DMS53 treated with DMSO at 0.1 percent for 48 hours (cell line): ENCODE measurements around the gene SIRPA.

Experiments
- DNase-seq: peaks from one replicate; lab custom pipeline; 2025; ENCODE audit not compliant: unreplicated experiment; lab: John Stamatoyannopoulos, UW

The SIRPA gene

DNA sequence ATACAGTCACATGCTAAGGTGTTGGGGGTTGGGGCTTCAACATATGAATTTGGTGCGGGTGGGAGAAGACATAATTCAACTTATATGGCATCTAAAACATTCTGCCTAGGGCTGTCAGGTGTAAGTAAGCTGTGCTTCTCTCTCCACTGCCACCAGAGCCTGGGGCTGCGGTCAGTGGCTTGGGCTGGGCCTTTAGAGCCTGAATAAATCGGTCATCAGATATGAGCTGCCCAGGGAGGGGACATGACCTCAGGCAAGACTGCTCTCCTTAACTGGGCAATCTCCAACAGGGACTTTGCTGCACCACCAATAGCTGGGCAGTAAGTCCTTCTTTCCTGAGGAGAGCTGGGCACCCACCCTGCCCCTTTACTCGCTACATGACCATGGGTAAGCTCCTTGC is 24.9 kb upstream of the SIRPA start:
- DNase-seq, result no peak

DNA sequence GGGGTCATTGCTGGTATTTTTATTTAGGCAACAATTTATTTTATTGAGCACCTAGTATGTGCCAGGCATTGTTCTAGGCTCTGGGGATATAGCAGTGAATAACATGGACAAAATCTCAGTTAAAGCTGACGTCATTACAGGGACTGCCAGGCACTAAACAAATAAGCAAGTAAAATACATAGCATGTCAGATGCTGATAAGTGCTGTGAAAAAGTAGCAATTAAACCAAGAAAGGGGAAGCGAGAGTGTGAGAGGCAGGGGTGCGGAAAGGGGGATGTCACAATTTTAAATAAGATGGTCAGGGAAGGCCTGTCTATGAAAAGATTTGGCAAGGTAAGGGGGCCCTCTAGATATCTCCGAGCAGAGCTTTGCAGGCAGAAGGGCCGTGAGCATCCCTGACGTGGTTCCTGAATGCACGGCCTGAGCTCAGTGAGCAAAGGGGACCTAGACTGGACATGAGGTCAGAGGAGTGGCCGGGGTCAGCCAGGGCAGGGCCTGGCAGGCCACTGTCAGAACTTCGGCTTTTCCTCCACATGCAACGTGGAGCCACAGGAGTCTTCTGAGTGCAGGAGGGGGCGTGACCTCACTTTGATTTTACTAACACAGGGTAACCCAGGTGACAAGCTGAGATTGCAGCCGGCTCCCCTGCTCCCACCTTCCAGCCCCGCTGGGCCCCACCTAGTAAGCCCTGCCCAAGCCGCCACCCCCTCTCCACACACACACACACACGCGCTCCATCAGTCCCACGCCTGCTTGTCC is 24.2 kb upstream of the SIRPA start:
- no peak for DNase-seq

DNA sequence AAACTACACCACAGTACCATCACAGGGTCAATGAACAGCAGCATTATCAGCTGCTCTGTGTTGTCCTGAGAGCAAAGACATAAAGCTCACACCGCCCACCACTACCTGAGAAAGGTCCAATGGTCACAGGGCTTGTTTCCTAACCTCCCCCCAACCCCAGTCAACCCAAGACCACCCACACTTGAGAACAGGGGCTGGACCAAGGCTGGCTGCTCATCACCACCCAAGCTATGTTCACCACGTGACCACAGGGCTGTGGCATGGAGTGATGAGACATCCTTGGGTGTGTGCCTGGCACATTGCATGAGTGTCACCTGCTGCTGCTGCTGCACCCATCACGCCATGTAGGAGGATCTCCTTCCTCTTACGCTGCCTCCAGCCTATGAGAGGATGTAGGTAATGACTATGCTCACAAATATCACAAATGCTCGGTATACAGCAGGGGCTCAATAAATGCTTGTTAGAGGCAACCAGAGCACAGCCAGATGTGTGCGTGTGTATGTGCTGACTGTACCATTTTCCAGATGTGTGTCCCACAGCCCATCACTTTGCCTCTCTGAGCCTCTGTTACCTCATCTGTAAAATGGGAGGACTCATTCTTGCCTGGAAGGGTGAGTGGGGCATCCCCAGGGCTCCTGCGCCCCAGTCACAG is 23.3 kb upstream of the SIRPA start:
- no peak for DNase-seq

DNA sequence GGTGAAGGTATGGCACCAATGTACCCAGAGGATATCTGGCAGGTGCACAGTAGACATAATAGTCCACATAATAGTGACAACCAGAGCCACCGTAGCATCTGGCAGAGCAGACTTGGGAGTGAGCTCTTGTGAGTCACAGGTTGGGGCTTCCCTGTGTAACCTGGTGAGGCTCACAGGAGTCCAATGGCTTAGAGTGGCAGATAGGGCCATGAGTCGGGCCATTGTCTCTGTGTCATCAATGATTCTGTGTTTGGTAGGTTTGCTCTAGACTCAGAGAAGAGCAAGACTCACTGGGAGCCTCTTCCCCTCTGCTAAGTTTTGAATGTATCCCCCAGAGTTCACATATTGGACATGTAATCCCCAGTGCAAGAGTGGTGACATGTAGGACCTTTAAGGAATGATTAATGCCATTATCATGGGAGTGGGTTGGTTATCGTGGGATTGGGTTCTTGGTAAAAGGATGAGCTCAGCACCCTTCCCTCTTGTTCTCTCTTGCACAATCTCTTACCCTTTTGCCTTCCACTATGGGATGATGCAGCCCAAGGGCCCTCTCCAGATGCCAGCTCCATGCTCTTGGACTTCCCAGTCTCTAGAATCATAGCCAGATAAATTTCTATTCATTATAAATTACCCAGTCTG is 22.6 kb upstream of the SIRPA start:
- DNase-seq, result no peak

DNA sequence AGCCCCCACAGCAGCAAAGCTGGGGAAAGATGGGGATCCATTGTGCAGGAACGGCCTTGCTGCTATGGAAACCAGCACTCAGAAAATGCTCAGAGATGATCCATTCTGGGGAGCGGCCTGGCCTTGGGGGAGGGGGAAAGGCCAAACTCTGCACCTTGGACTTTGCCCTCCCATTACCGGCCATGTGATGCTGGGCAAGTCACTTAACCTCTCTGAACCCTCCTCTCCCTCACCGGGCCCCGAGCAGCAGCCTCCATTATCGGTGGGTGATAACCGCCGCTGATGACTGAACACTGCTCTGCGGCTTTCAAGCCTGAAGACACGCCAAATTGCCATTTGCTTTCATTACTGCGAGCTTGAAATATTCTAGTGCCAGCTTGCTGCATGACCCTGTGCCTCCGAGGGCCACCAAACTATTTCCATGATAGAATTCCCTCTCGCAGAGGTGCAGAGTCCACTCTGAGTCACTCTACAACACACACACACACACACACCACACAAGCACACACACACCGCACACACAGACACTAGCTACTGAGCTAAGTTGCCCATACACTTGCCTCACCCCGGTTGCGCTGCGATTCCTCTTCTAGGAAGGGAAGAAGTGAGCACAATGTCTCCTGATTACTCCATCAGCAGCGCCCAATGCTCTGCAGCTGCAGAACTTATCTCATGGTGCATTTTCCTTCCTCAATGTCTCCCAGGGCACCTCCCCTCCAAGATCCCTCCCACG is 20.6 kb upstream of the SIRPA start:
- no peak for DNase-seq

DNA sequence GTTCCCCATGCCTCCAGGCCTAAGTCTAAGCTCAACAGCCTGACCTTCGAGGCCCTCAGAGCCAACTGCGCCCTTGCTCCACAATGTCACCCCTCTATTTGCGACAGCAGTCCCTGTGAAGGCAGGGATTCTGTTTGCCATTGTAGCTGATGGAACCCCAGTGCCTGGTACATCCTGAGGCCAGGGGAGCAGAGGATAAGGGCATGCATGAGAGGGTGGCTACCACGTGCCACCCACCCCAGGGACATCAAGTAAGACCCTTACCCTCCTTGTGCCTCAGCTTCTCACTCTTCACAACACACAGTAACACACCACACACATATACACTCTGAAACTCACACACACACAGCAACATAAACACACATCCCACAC is 20.0 kb upstream of the SIRPA start:
- DNase-seq, result no peak

DNA sequence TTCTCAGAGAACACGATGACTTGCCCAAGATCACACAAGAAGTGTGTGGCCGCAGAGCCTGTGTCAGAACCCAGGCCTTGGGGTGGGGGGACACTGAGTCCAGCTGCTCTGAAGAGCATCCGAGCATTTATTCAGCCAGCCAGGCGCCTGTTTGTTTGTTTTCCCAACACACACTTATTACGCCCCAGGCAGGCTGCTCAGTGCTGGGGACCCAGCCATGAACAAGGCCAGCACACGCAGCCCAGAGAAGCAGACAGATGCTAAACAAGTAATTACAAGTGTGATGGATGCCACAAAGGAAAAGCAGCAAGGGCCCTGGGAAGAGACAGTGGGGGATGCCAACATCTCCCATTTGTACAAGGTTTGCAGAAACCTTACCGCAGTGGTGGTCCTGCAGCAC is 19.4 kb upstream of the SIRPA start:
- no peak for DNase-seq

DNA sequence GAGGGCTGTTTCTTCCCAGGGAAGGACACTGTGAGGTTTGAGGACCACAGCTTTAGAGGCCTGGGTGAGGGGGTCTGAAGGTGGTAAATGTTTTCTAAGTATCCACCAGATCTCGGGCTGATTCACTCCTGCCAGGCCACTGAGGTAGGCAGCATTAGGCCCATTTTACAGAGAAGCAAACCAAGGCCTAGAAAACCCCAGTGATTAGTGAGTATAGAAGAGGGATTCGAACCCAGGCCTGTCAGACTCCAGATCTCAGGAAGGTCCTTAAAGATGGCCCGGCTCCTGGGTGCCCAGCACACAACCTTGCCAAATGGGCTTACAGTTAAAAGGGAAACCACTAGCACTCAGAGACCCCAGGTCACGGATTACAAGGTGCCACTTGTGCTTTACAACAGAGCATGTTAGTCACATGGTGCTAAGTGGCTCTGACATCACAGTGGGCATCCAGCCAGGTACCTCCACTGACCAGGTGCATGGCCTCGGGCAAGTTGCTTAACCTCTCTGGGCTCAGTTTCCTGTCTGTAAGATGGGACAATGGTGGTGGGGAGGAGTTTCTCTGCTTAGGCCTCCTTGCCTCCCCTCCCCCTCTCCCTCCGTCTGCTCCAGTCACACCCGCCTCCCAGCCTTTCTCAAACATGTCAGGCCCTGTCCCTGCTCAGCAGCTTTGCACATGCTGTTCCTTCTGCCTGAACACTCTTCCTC is 18.8 kb upstream of the SIRPA start:
- no peak for DNase-seq

DNA sequence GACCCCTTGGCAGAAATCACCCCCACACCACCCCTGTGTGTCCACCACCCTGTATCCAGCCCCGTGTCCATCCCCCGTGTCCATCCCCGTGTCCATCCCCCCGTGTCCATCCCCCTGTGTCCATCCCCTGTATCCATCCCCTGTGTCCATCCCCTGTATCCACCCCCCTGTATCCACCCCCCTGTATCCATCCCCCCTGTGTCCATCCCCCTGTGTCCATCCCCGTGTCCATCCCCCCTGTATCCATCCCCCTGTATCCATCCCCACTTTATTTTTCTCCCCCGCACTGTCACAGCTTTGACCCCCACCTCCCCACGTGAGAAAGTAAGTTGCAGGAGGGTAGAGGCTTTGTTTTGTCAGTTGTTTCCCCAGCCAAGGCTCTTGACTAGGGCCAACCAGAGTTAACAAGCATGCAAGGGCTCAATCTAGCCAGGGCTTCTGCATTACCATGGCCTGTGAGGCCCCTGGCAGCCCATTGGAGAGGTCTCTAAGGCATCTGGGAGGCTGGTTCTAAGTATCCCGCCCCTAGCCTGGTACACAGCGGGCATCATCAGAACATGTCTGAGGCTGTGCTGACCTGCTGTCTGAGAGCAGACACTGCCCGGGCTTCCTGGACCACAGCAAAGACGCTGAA is 18.1 kb upstream of the SIRPA start:
- no peak for DNase-seq

DNA sequence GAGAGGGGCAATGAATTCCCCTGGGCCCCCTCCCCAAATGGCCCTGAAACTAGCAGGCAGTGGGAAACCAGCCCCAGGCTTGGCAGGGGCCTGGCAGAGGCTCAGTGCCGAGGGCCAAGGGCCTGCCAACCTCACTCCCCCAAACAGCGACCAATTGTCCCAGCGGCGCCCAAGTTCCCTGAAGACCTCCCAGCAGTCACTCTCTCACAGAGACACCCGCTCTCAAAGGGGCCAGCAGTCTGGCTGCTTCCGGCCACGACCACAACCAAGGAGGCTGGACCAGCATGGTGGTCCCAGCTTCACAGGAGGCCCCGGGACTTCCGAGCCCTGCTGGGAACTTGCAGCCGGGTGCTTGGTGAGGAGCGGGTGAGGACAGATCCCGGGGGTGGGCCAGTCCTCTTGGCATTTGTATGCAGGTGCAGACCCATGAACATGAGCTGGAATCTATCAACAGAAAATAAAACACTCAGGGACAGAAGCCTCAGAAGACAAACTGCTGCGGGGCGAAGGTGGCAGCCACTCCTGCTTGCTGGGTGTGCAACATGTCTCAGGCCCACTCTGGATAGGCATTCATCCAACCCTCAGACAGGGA is 17.5 kb upstream of the SIRPA start:
- no peak for DNase-seq

DNA sequence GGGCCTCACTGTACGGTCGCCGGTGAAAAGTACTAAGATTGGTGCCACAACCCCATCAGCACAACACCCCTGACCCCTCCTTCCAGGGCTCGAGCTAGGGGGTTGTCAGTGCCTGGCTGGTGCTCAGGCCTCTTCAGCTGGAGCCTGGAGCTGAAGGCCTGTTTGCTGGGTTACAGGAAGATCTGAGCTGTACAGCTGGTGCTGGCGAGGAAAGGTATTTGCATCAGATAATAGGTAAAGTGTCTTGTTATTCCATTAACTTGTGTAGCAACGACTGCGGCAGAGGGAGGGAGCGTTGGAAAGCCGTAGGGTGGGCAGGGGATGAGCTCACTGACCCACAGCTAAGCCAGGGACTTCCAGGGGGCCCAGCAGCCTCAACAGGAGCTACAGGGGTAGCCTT is 15.8 kb upstream of the SIRPA start:
- no peak for DNase-seq

DNA sequence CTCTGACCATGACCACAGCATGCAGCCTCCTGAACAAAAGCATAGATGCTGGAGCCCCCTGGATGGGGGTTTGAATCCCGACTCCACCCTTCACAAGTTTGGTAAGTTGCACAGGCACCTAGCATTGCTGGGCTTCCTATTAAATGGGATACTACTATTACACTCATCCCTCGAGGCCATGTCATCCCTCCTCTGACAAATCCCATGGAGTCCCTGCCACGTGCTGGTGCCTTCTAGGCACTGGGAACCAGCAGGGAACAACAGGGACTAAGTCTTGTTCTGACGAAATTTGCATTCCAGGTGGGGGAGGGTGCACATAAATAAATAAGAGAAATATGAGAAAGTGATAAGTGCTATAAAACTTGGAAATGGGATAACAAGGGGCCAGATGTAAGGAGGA is 15.3 kb upstream of the SIRPA start:
- no peak for DNase-seq

DNA sequence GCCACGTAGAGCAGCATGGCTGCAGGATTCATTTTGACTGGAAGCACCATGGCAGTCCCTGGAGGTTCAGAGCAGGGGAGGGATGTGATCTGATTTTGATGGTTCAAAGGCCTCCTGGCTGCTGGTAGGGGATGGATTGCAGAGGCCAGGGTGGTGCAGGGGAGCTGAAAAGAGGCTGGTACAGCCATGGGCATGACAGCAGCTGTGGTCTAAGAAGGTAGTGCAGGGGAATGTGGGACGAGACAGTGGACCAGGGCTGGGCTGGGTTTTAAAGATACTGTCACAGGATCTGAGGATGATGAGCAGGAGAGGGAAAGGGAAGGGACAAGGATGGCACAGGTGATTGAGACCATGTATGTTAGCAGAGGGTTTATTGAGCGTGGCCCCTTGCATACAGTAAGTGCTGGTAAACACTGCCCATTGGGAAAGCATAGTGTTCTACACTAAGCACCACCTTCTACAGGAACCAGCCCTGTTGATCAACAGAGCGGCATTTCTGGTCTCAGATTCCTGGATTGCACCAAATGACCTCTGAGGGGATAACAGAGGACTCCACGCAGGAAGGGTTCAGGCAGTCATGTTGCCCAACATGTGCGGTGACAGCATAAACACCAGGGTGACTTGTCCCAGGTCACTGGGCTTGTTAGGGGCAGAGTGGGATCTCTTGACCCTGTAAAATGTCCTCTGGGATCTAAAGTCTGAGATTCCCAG is 14.5 kb upstream of the SIRPA start:
- no peak for DNase-seq

DNA sequence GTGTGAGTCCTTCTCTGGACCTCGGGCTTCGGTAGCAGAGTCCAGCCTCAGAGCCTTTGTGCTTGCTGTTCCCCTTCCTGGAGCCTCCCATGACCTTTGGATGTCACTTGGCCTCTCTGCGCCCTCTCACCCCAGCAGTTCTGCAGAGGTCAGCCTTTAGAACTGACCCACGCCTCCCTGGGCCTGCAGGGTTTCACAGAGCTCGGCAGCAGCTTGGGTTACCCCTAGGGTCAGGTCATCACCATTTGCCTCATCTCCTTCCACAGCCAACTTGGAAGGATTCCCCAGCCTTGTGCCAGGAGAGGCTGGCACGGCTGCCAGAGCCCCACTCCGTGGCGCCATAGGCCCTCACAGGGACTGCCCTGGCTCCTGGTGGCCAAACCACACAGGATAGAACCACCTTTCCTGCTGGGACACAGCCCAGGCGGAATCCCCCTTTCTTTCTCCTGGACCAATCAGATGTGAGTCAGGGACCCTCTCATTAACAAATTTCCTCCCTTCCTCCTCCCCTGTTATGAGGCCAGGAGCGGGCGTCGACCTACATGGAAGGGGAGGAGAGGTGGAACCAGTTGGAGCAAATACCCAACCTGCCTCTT is 13.9 kb upstream of the SIRPA start:
- no peak for DNase-seq

DNA sequence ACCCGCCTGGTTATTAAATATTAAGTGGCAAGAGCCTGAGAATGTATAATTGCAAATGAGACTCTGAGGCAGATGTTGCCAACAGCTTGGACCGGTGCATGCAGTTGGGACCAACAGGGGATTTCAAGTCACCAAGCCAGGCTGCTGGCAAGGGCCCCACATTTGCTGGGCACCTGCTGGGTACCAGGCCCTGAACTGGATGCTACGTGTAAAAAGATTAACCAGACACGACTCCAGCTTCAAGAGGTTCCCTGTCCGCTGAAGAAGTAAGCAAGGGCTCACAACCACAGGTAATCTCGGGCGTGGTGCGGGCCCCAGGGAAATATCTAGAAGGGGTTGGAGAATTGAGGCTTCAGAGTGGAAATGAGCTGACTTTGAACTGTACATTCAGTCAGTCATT is 13.2 kb upstream of the SIRPA start:
- DNase-seq, result no peak

DNA sequence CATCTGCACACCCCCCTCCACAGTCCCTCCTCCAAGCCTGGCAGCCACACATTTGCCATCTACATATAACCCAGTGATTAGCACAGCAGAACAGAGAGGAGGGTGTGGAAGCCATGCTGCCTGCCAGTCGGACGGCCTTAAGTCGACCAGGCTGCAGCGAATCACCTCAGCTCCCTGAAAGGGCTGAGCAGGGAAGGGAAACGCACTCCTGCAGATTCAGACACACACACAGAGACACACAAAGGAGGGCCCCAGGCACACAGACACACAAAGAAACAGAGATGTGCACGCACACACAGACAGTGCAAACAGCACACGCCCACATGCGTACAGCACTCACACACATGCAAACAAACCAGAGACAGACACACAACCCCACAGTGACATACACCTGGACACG is 11.2 kb upstream of the SIRPA start:
- no peak for DNase-seq

DNA sequence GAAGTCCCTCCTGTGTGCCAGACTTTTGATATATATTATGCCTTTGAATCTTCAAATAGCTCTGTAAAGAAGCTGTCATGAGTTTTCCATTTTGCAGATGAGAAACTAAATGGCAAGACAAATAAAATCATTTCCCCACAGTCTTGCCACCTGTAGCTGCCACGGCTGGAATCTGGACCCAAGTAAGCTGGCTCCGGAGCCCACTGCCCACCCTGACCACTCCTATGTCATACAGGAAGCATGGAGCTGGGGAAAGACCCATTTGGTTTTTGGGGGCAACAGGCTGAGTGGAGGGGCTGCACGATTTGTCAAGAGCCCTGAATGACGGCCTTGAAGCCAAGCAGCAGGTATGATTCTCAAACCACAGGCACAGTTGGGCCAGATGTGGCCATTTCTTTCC is 10.0 kb upstream of the SIRPA start:
- no peak for DNase-seq

DNA sequence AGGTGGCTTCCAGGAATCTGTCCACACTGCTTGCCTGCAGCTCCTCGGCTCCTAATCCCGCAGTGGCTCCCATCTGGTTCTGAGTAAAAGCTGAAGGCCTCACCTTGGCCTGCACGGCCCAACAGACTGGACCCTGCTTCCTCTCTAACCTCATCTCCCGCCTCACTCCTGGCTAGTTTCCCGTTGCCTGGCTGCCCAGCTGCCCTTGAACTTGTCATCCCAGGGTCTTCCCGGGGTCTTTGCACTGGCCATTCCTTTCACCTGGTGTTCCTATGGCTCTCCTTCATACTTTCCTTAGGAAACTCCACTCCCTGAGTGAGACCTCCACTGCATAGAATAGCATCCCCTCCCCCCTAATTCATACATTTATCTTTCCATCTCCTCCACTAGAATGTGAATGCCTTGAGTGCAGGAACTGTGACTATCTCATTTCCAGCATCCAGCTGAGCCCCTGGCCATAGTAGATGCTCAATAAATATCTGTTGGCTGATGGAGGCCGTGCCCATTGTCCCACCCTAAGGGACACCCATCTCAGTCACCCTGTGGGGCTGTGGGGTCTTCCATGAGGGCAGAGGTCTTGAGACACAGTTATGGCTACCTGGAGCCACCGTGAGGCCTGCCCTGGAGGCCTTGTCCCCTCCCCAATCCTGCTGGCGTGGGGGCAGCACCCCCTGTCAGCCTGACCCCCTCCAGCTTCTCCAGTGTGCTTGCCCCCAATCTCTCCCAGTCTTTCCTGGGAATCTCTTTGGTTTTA is 9.1 kb upstream of the SIRPA start:
- no peak for DNase-seq

DNA sequence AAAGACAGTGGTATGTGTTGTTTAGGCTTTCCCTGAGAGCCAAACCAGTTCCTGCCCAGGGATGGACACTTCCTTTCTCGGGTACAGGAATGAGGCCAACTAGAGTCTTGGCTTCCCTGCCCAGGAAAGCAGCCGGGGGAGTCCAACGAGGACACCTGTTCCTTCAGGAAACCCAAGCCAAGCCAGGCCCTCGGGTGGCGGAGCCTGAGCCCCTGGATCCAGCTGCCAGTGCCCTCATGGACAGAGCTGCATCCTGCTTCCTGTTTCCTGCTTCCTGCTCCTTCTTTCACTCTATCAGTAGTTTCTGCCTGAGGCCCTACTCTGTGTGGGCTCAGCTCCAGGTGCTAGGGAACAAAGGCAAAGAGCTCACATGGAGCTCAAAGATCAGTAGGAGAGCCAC is 7.9 kb upstream of the SIRPA start:
- DNase-seq, result no peak
